Cerebellar nuclear complex (tissue), 1 donor: ENCODE data around the gene EFNA2.
A peak's percentile ranks its signal among the peaks of the same experiment; 100 is the strongest.

Source experiments
- DNase-seq, 2 experiments: peaks; one replicate each; lab custom pipeline; 2025; lab: John Stamatoyannopoulos, UW

The EFNA2 gene

DNA sequence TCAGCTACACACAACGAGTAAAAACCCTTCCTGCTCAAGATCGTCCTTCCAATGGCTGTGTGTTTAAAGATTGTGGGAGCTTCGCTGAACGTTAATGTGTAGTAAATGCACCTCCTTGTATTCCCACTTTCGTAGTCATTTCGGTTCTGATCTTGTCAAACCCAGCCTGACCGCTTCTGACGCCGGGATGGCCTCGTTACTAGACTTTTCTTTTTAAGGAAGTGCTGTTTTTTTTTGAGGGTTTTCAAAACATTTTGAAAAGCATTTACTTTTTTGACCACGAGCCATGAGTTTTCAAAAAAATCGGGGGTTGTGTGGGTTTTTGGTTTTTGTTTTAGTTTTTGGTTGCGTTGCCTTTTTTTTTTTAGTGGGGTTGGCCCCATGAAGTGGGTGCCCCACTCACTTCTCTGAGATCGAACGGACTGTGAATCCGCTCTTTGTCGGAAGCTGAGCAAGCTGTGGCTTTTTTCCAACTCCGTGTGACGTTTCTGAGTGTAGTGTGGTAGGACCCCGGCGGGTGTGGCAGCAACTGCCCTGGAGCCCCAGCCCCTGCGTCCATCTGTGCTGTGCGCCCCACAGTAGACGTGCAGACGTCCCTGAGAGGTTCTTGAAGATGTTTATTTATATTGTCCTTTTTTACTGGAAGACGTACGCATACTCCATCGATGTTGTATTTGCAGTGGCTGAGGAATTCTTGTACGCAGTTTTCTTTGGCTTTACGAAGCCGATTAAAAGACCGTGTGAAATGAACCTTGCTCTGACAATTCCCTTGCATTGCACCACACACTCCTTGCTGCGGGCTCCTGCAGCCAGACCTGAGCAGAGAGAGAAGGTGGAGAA, 13.0 kb upstream of the EFNA2 start:
- DNase-seq: no peak

DNA sequence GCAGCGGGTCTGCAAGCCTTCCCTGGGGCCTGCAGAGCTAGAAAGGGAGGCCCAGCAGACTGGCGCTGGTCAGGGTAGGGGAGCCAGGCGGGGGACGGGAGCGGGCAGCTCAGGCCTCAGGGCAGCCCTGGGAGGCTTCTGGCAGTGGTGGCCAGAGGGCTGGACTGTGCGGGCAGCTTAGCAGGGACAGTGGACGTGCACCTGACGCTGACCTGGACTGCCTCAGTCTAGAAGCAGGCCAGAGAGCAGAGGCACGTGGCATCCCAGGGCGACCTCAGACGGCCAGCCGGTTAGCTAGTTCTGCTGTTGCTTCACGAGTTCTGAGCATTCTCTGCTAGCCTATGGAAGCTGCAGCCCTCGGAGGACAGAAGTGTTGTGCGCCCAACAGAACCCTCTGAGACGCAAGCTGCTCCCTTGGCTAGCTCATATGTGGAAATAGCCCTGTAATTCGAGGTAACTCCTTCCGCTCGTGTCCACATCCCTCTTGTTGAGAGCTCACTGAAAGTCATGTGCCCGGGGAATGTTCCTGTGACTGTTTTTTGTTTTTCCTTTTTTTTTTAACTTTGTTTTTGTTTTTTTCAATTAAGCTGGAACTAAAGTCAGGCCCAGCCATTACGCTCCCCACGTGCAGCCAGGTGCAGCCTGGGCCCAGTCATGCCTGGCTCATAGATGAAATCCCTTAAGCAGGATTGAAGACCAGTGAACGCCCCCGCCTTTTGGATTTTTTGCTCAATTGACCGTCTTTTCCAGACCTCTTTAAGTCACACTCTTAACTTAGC, 12.2 kb upstream of the EFNA2 start:
- no peak for DNase-seq

DNA sequence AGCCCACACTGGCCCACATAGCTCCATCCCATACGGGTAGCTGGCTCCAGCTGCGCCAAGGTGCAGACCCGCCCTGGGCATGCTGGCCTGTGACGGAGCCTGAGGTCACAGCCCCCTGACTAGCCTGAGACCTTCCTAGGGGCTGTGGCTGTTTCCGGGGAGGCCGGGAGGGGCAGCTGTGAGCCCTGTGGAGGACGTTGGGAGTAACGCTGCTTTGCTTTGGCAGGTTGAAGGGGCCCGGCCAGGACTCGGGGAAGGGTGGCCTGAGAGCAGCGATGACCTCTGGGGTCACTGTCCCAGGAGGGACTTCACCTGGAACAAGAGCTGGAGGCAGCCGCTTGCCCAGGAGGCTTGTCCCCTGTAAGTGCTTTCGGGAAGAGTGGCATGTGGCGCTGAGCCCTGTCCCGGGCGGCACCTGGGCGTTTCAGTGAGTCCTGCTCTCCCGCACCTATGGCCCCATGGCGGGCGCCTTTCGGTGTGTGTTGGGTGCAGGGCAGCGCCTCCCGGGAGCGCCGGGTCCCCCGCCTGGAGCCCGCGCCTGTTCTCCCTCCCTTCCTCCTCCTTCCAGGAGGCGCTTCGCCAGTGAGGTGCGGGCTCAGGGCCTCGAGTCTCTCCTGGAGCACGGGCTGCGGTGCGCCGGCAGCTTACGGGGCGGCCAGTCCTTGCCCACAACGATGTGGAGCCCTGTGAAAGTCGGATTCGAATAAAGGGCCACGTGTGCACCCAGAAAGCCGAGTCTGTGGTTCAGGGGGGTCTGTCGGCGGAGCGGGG, 11.4 kb upstream of the EFNA2 start:
- DNase-seq: no peak

- no peak for DNase-seq
Observed at GRCh38 chr19:1274852-1275259, 10.8 kb upstream of the EFNA2 start.

- DNase-seq: peak; percentile 56 to 66
Observed at GRCh38 chr19:1275260-1275975, 10.3 kb upstream of the EFNA2 start, which contains the start of gene FAM174C. Gene FAM174C, plus strand, starts transcription at chr19:1275530. Its CDS starts 20 bp downstream, at chr19:1275550.

DNA sequence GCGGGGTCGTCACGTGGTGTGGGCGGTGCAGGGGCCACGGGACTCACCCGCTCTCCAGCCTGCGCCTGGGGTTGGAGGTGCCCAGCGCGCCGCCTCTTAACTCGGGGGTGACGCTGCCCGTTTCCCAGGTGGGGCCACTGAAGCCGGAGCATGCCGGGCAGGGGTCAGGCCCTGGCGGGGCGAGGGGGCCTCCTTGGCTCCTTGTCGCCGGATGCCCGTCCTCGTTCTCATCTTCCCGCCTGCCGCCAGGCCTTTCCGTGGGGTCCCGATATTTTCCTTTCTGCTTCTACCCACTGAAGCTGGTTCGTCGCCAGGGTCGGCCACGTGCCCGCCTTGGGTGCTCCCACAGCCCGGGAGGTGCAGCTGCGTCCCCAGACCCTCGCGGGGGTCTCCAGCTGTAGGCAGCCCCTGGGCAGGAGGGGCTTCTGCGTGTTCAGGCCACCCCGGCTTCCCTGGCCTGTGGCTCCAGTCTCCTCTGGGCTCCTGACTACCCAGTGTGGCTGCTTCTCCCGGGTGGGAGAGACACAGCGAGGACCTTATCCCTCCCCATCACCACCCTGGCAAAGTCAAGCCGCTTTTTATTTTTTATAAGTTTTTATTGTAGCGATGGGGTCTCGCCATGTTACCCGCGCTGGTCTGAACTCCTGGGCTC, 9.6 kb upstream of the EFNA2 start:
- no peak for DNase-seq

- DNase-seq: no peak
Observed at GRCh38 chr19:1276628-1277022, 9.0 kb upstream of the EFNA2 start.

DNA sequence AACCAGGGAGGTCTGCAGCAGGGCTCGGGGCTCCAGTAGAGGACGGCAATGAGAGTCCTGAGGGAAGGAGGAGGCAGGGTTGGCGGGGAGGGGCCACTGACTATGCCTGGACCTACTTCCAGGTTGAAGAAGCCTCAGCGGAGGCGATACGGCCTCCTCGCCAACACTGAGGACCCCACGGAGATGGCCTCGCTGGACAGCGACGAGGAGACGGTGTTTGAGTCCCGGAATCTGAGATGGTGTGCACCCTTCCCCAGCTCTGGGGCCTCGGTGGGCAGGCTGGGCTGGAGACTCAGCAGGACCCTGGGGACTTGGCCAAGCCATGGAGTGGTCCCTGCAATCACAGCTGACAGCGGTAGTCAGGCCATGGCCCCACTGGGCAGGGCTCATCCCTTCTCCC, 8.6 kb upstream of the EFNA2 start:
- DNase-seq: no peak

DNA sequence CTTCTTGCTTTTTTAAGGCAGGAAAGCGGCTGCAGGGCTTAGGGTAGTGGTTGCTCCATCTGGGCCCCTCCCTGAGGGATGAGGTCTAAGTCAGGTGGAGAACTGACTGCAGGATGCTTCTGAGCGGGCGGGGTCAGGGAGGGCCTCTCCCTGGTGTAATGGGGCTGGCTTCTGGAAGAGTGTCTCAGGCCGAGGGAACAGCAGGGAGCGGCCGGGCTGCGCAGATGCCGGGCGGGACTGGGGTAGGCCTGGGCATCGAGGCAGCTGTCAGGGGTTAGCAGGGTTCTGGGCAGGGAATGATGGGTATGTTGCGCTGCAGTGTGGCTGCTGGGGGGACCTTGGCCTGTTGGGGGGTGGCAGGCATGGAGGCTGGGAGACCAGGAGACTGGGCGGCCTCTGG, 7.6 kb upstream of the EFNA2 start:
- DNase-seq: no peak

- DNase-seq: no peak
Observed at GRCh38 chr19:1278713-1279660, 6.7 kb upstream of the EFNA2 start.

DNA sequence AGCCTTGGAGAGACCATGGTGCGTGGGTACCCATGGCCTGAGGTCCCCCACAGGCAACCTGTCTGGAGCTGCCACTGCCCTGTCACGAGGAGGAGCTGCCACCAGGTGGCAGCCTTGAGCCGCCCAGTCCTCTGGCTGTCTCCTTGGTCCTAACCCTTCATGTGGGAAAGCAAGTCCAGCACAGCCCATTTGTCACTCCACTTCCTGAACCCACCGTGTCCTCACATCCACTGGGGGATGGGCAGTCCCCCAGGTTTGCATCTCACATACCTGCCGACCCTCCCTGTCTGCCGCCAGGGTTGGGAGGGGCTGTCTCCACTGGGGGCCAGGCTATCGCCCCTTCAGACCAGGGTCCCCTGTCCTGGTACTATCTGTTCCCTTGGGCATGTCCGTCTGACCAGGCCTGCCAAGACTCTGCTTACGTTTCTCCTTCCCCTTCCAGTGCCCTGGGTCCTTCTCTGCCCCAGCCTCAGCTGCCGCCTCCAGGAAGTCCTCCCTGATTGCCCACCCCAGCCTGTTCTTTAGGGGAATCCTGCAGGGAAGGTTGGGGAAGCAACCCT, 5.8 kb upstream of the EFNA2 start:
- DNase-seq: peak in 1 of 2 experiments; percentile 43

DNA sequence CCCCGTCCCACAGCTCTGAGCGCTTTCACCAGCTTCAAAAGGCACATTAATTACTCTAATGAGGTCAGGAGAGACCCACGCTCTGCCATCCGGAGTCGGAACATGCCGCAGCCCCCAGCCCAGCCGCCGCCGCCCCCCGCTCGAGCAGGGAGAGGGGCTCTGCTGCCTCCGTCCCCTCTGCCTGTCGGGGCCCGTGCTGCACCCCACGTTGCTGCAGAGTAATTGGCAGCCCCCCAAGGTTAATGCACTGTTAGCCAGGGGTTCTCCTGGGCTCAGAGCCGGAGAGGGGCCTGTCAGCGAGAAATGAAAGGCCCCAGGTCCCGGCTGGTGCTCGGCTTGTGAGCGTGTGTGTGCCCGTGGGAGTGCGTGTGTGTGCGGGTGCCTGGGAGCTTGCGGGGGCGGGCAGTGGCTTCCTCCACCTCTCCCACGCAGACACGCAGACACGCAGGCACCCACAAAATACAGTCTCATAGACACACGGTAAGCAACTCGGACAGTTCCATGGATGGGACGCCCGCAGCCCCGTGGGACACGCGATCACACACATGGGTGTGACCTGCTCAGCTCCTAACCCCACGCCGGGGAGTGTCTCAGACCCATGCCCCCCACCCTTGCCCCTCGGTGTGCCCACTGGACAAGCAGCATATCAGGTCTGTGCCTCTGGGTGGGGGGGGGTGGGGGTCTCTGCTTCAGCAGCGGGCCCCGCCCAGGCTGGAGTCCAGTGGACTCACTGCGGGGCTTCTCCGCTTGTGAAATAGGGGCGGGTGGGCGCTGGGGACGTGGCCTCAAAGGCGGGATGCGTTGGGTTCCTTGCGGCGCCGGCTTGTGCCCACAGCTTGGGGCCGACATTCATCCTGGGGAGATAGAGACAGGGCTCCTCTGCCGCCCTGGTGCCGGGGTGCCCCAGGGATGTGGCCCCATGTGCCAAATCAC, 4.8 kb upstream of the EFNA2 start:
- no peak for DNase-seq

GRCh38 chr19:1281569-1282287, 3.9 kb upstream of the EFNA2 start:
- DNase-seq: no peak

DNA sequence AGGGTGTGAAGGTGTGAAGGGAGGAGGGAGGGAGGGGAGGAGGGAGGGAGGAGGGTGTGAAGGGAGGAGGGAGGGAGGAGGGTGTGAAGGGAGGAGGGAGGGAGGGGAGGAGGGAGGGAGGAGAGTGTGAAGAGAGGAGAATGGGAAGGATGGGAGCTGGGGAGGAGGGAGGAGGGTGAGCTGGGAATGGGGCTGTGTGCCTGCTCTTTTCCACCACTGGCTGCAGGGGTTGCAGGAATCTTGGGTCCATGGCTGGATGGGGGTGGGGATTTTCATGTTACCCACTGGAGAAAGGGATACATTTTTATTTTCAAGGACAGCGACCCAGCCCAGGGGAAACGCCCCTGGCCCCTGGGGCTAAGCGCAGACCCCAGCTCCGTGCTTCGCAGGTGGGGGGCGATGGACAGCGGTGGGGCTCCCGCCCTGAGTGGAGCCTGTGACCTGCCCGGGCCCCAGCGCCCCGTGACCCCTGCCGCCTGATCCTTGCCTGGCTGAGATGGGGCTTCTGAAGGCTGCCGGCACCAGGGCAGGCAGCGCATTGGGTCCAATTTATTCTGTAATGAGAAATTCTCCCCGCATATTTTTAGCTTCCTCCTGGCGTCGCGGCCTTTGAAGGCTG, 3.0 kb upstream of the EFNA2 start:
- DNase-seq: no peak

GRCh38 chr19:1283207-1283916, 2.3 kb upstream of the EFNA2 start:
- no peak for DNase-seq

DNA sequence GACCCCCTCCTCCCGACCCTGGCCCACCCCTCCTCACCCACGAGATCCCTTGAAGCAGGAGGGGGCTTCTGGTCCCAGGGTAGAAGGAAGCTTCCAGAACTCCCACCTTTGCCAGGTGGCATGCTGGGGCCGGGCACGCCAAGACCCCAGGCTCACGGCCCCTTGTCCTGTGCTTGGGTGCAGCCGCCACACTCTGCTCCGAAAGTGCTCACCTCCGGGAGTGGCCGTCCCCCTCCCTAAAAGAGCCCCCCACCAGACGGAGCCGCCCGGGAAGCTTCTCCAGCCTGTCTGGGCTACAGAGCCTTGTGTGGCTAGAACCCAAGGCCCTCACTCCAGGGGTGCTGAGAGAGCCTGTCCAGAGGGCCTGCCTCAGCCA, 1.8 kb upstream of the EFNA2 start:
- no peak for DNase-seq
